Keratinocyte (primary cell): Measurements from ENCODE around the gene HNRNPM. TPM values are rescaled to one million over a fixed set of nuclear protein-coding genes. Genes with fewer than 3 reads are reported as not detected.
A peak's percentile ranks its signal among the peaks of the same experiment; 100 is the strongest.

Experiments
- DNase-seq: peaks from one replicate; pipeline ENCODE4 v3.0.0-alpha.2; 2011; ENCODE audit warnings: low read depth, missing footprints, low spot score
- FAIRE-seq: peaks from 2 replicates; lab custom pipeline; 2011; peaks lifted over from hg19 to GRCh38; lab: Jason Lieb, UNC
- H2AFZ ChIP-seq: 2 replicates; pipeline ENCODE4 v1.6.0; 2012; ENCODE audit warnings: low read length, control low read depth, inconsistent platforms; ENCODE audit not compliant: control insufficient read depth
- H3K27ac ChIP-seq: 2 replicates; pipeline ENCODE4 v1.5.1; 2011; ENCODE audit warnings: low read length; ENCODE audit not compliant: control insufficient read depth, insufficient read depth
- H3K27me3 ChIP-seq: 3 replicates; pipeline ENCODE4 v1.6.0; 2011; ENCODE audit warnings: low read length; ENCODE audit not compliant: control insufficient read depth, insufficient read depth; ENCODE audit errors: extremely low read depth
- H3K36me3 ChIP-seq, 2 experiments: 2 replicates in 1 of 2; 3 replicates in 1 of 2; pipeline ENCODE4 v1.5.1; 2011; ENCODE audit warnings: low read length in 2 of 2, mild to moderate bottlenecking in 1 of 2; ENCODE audit not compliant: control insufficient read depth in 2 of 2, insufficient read depth in 2 of 2; ENCODE audit errors: extremely low read depth in 1 of 2
- H3K4me1 ChIP-seq: 3 replicates; pipeline ENCODE4 v1.5.1; 2011; ENCODE audit warnings: low read length; ENCODE audit not compliant: control insufficient read depth, insufficient read depth; ENCODE audit errors: extremely low read depth
- H3K4me2 ChIP-seq: 3 replicates; pipeline ENCODE4 v1.6.0; 2011; ENCODE audit warnings: low read depth, low read length; ENCODE audit not compliant: control insufficient read depth, insufficient read depth; ENCODE audit errors: extremely low read depth
- H3K4me3 ChIP-seq, 3 experiments: fragments of 200-600 bp in 1 of 3; sonication (generic) in 1 of 3; 2 replicates in 2 of 3; 3 replicates in 1 of 3; pipeline ENCODE4 v1.5.1; 2011 to 2016; ENCODE audit warnings: low read length in 3 of 3, mild to moderate bottlenecking in 3 of 3, control low read depth in 2 of 3, inconsistent platforms in 1 of 3, low read depth in 1 of 3, mixed read lengths in 1 of 3, mixed run types in 1 of 3, moderate library complexity in 1 of 3; ENCODE audit not compliant: control insufficient read depth in 2 of 3, insufficient read depth in 2 of 3; ENCODE audit errors: extremely low read depth in 1 of 3
- H3K79me2 ChIP-seq: 2 replicates; pipeline ENCODE4 v1.6.0; 2012; ENCODE audit warnings: low read length; ENCODE audit not compliant: control insufficient read depth, insufficient read depth
- H3K9ac ChIP-seq: 3 replicates; pipeline ENCODE4 v1.6.0; 2011; ENCODE audit warnings: low read length; ENCODE audit not compliant: control insufficient read depth, insufficient read depth; ENCODE audit errors: extremely low read depth
- H3K9me1 ChIP-seq: 3 replicates; pipeline ENCODE4 v1.6.0; 2011; ENCODE audit warnings: low read length; ENCODE audit not compliant: control insufficient read depth, insufficient read depth; ENCODE audit errors: extremely low read depth
- H3K9me3 ChIP-seq: 2 replicates; pipeline ENCODE4 v1.5.1; 2012; ENCODE audit warnings: low read depth, low read length; ENCODE audit not compliant: control insufficient read depth
- H4K20me1 ChIP-seq: 3 replicates; pipeline ENCODE4 v1.6.0; 2011; ENCODE audit warnings: low read length; ENCODE audit not compliant: control insufficient read depth, insufficient read depth; ENCODE audit errors: extremely low read depth
- EZH2 ChIP-seq: IDR thresholded peaks from one replicate; pipeline ENCODE4 v1.6.1; 2012; ENCODE audit warnings: inconsistent platforms, mild to moderate bottlenecking, low read length, moderate library complexity
- dilution Hi-C: fragments of 300-500 bp; cut with MboI; formaldehyde crosslinking; loops from one replicate; pipeline ENCODE4 v1.7.0; 2020; ENCODE audit warnings: low sequenced_read_pairs; ENCODE audit not compliant: extremely low pct_ligation_motif_present
- polyA plus RNA-seq, 5 experiments: library from polyadenylated mRNA; depleted of rRNA in 3 of 5; stranded (reverse) in 3 of 5; stranded (forward) in 1 of 5; unstranded in 1 of 5; fragments of >200 nt; gene quantifications; 1 replicate in 1 of 5; 2 replicates in 3 of 5; 3 replicates in 1 of 5; pipeline versions ENCODE4 v1.2.1 to v1.2.3, GENCODE V29; 2011 to 2012; ENCODE audit warnings: missing spikeins in 2 of 5, low read depth in 1 of 5, low replicate concordance in 1 of 5
- TF ChIP-seq, protein P1 (sequence below), 3 experiments: IDR thresholded peaks in 1 of 3; conservative IDR thresholded peaks in 1 of 3; optimal IDR thresholded peaks in 1 of 3; 2 replicates in 2 of 3; 3 replicates in 1 of 3; pipeline versions ENCODE3 to v1.5.1; 2011; ENCODE audit warnings: low read length in 3 of 3, mild to moderate bottlenecking in 3 of 3, moderate library complexity in 2 of 3, control low read depth in 1 of 3, inconsistent platforms in 1 of 3; ENCODE audit not compliant: insufficient read depth in 2 of 3; ENCODE audit errors: extremely low read depth in 1 of 3

HNRNPM gene
- polyA plus RNA-seq, 1 donor (not counting 4 experiments of a cell fraction or from before 2014, with no cell fraction given), result 126 TPM

DNA sequence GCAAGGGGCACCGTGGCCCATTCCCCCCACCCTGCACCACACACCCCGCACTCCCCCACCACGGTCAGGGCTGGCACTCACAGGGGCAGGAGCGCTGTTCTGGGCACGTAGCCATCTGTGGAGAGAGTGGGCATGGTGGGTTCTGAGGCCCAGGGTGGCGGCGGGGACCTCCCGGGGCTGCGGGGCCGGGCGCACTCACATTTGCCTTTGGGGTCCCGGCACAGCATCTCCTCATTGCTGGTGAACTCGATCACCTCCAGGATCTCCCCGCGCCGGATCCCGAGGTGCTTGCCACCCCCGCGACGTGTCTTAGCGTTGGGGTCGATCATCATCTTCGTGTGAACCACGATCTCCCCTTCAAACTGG lies 45.6 kb downstream of the HNRNPM start:
- Histone ChIP-seq H3K36me3 (peaks cover 29 to 30% of the 10 kb centered on the region in 2 experiments), H2AFZ (no peak overlapping the region), H3K4me3 (no peak overlapping the region), H4K20me1 (peaks cover 2% of the 10 kb centered on the region), H3K4me2 (peak overlapping the region; percentile 84), H3K9me1 (no peaks in the 10 kb centered on the region), H3K27me3 (no peaks in the 10 kb centered on the region), H3K9ac (no peak overlapping the region), H3K27ac (peak overlapping the region; percentile 67), H3K4me1 (peaks cover 25% of the 10 kb centered on the region), H3K79me2 (peaks cover 3% of the 10 kb centered on the region), H3K9me3 (no peaks in the 10 kb centered on the region)
- DNase-seq (no peak), FAIRE-seq (no peak)
- dilution Hi-C loops, result no loop called here
- no peak for TF ChIP-seq EZH2
- TF ChIP-seq, protein P1, sequence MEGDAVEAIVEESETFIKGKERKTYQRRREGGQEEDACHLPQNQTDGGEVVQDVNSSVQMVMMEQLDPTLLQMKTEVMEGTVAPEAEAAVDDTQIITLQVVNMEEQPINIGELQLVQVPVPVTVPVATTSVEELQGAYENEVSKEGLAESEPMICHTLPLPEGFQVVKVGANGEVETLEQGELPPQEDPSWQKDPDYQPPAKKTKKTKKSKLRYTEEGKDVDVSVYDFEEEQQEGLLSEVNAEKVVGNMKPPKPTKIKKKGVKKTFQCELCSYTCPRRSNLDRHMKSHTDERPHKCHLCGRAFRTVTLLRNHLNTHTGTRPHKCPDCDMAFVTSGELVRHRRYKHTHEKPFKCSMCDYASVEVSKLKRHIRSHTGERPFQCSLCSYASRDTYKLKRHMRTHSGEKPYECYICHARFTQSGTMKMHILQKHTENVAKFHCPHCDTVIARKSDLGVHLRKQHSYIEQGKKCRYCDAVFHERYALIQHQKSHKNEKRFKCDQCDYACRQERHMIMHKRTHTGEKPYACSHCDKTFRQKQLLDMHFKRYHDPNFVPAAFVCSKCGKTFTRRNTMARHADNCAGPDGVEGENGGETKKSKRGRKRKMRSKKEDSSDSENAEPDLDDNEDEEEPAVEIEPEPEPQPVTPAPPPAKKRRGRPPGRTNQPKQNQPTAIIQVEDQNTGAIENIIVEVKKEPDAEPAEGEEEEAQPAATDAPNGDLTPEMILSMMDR (optimal IDR thresholded peaks at IDR 0.05 in 1 of 3, IDR thresholded peaks at IDR 0.05 in 1 of 3, conservative IDR thresholded peaks at IDR 0.05 in 1 of 3; ENCODE audit: extremely low read depth in 1 of 3, insufficient read depth in 2 of 3, low read length in 3 of 3), result no peak

DNA sequence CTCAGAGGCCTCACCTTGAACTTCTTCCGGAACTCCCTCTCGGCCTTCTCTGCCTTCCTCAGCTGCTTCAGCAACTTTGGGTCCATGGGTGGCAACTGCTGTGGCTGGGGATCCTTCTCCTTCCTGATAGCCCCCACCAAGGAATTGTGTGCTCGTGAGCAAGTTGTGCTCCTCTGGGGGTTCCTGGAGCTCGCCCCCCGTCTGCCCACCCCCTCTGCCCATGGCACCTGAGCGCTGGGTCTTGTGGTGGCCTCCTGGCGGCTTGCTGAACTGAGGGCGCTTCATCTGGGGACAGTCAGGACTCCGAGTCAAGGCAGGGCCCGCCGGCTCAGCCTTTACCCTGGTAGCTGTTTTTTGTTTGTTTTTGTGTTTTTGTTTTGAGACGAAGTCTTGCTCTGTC lies 46.1 kb downstream of the HNRNPM start:
- dilution Hi-C loops, result no loop called here
- Histone ChIP-seq H3K9me1 (no peaks in the 10 kb centered on the region), H3K9ac (no peak overlapping the region), H3K36me3 (peaks cover 26% of the 10 kb centered on the region in 2 experiments), H3K4me1 (peaks cover 25% of the 10 kb centered on the region), H2AFZ (no peak overlapping the region), H3K79me2 (peaks cover 3% of the 10 kb centered on the region), H3K9me3 (no peaks in the 10 kb centered on the region), H3K4me3 (no peak overlapping the region), H3K4me2 (no peak overlapping the region), H3K27ac (no peak overlapping the region), H4K20me1 (peaks cover 2% of the 10 kb centered on the region), H3K27me3 (no peaks in the 10 kb centered on the region)
- TF ChIP-seq, protein P1 (optimal IDR thresholded peaks at IDR 0.05 in 1 of 3, IDR thresholded peaks at IDR 0.05 in 1 of 3, conservative IDR thresholded peaks at IDR 0.05 in 1 of 3; ENCODE audit: extremely low read depth in 1 of 3, insufficient read depth in 2 of 3, low read length in 3 of 3), result no peak
- no peak for TF ChIP-seq EZH2
- DNase-seq (no peak), FAIRE-seq (no peak)
